Activated CD4-positive, alpha-beta T cell treated with anti-CD3 and anti-CD28 coated beads, Interleukin-10, Interleukin-2, amounts not matched to agents 100 ng/mL and 50 ng/mL, durations not matched to agents 16 hours and 8 hours (primary cell): ENCODE results near the gene CCDC159.

Source experiments
- DNase-seq: peaks from one replicate; pipeline ENCODE4 v3.0.0-alpha.2; 2020

CCDC159 gene

GRCh38 chr19:11399667-11400066 lies 53.3 kb downstream of the CCDC159 start:
- DNase-seq: no peak

- no peak for DNase-seq
Measured at GRCh38 chr19:11400798-11401197, 54.5 kb downstream of the CCDC159 start.

GRCh38 chr19:11401808-11402543 lies 55.7 kb downstream of the CCDC159 start:
- DNase-seq: no peak
